Thyroid gland (tissue), 4 donors: Measurements from ENCODE around the gene SYNE3. TPM values are rescaled to one million over a fixed set of nuclear protein-coding genes. Genes with fewer than 3 reads are reported as not detected.
A peak's percentile ranks its signal among the peaks of the same experiment; 100 is the strongest.

Experiments used
- DNase-seq, 2 donors: peaks; one replicate each; pipeline ENCODE4 v3.0.0-alpha.2; 2019
- H3K27ac ChIP-seq, 3 donors: fragments of 200-600 bp; sonication (generic); 1 replicate in 2 of 3; 2 replicates in 1 of 3; pipeline ENCODE4 v1.5.1; 2016 to 2019; ENCODE audit warnings: mild to moderate bottlenecking in 1 of 3, moderate library complexity in 1 of 3
- H3K27me3 ChIP-seq: fragments of 200-600 bp; sonication (generic); one replicate; pipeline ENCODE4 v1.5.1; 2019
- H3K36me3 ChIP-seq, 2 donors: fragments of 200-600 bp; sonication (generic); one replicate each; pipeline ENCODE4 v1.5.1; 2016 to 2019
- H3K4me1 ChIP-seq, 2 donors: fragments of 200-600 bp; sonication (generic); one replicate each; pipeline ENCODE4 v1.5.1; 2017 to 2019
- H3K4me3 ChIP-seq, 3 donors: fragments of 200-600 bp; sonication (generic); replicated peaks in 1 of 3; 1 replicate in 2 of 3; 2 replicates in 1 of 3; pipeline ENCODE4 v1.5.1; 2016; ENCODE audit warnings: mild to moderate bottlenecking in 1 of 3
- H3K9me3 ChIP-seq: fragments of 200-600 bp; sonication (generic); one replicate; pipeline ENCODE4 v1.5.1; 2017
- CTCF ChIP-seq, 6 experiments: fragments of 200-600 bp in 3 of 6; fragments of 450-650 bp in 3 of 6; sonication (generic) in 3 of 6; IDR thresholded peaks; one replicate each; pipeline ENCODE4 v1.5.1; 2016 to 2019; ENCODE audit warnings: antibody characterized with exemption in 6 of 6, mild to moderate bottlenecking in 2 of 6, inconsistent platforms in 1 of 6, moderate library complexity in 1 of 6
- POLR2A ChIP-seq, 2 donors: fragments of 450-650 bp; IDR thresholded peaks; one replicate each; pipeline ENCODE4 v1.6.1; 2017; ENCODE audit warnings: antibody characterized with exemption in 2 of 2, mild to moderate bottlenecking in 2 of 2, moderate library complexity in 1 of 2
- WGBS, 2 donors: methylation state at CpG; one replicate each; pipeline ENCODE4 v1.1.5; 2017; 5-methylcytosine and 5-hydroxymethylcytosine counted together
- intact Hi-C: fragments of 100-400 bp; cut with DNase I; formaldehyde crosslinking; loops from one replicate; pipeline ENCODE4 v1.15.1; 2023
- total RNA-seq, 4 donors: library from RNA; depleted of rRNA; stranded (reverse); fragments of >200 nt; gene quantifications; one replicate each; pipeline ENCODE4 v1.2.3, GENCODE V29; 2016

The SYNE3 gene
- total RNA-seq, 4 donors from 2014 or later, result 9.7 to 21.9 (median 17.6) TPM

- TF ChIP-seq CTCF (IDR thresholded peaks at IDR 0.05) (no peak), POLR2A (IDR thresholded peaks at IDR 0.05) (no peak)
- Histone ChIP-seq H3K9me3 (no peaks in the 10 kb centered on the region), H3K4me1 (peaks cover 26 to 44% of the 10 kb centered on the region in 2 donors), H3K4me3 (peak overlapping the region; percentile 47 to 83 (median 74)), H3K27ac (peak overlapping the region in 2 of 3 donors; percentile 20 to 74), H3K36me3 (no peaks in the 10 kb centered on the region), H3K27me3 (no peaks in the 10 kb centered on the region)
- no peak for DNase-seq
- intact Hi-C loops, result loop anchor here (5.0 kb wide), 1 partner anchor 92 kb away; no protein-coding TSS in a partner anchor
- 0 to 1% methylated on average over 18 of the region's 18 CpGs for WGBS, 2 donors
Observed at GRCh38 chr14:95533822-95534221, 17.4 kb upstream of the SYNE3 start.

DNA sequence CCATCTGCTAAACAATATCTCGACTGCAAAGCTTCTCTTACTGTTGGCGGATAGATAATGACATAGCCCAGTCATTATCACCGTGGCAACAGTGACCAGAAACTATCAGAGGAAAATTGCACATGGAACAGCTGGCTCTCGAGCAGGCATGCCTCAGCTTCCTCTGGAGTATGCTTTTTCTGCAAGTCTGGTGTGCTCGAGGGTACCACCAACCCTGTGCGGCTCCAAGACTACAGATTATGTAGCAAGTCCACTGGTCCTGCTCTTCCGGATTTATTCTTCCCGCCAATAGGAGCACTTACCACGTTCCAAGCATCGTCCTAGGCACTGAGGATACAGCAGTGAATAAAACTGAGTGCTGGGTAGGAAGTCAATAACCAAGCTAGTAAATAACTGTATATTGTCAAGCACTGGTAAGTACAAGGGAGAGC lies 17.0 kb upstream of the SYNE3 start:
- Histone ChIP-seq H3K27me3 (no peaks in the 10 kb centered on the region), H3K9me3 (no peaks in the 10 kb centered on the region), H3K27ac (no peak overlapping the region), H3K4me1 (peaks cover 26 to 44% of the 10 kb centered on the region in 2 donors), H3K36me3 (no peaks in the 10 kb centered on the region), H3K4me3 (peak overlapping the region; percentile 47 to 83 (median 74))
- DNase-seq, result no peak
- intact Hi-C loops, result loop anchor here (5.0 kb wide), 1 partner anchor 91 kb away; no protein-coding TSS in a partner anchor
- 7 to 16% methylated on average over 10 of the region's 10 CpGs for WGBS, 2 donors
- TF ChIP-seq CTCF (IDR thresholded peaks at IDR 0.05), result no peak

DNA sequence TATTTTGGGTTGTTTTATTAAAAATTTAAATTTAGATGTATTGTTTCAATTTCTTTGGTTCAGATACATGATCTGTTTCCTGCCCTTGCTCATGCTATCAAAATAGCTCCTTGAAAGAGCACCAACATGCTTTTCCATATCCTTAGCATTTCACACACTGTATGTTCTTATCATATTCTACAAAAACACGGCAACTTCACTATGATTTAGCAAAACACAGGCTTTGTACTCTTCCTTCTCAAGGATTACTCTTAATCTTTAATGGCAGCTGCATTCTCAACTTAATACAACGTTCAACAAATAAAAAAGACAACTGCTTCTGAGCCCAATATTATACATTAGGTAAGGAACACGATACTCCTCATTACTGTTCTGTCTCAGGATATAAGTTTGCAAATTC lies 15.5 kb upstream of the SYNE3 start:
- no peaks in the 10 kb centered on the region for H3K36me3 ChIP-seq
- H3K4me1 ChIP-seq, result peaks cover 33 to 37% of the 10 kb centered on the region in 2 donors
- H3K27me3 ChIP-seq, result no peaks in the 10 kb centered on the region
- intact Hi-C loops, result loop anchor here (5.0 kb wide), 1 partner anchor 90 kb away; no protein-coding TSS in a partner anchor
- WGBS, 2 donors, result 54 to 56% methylated on average over 3 of the region's 3 CpGs
- H3K4me3 ChIP-seq, result no peak overlapping the region
- TF ChIP-seq POLR2A (IDR thresholded peaks at IDR 0.05) (no peak), CTCF (IDR thresholded peaks at IDR 0.05) (no peak)
- DNase-seq, result no peak
- no peaks in the 10 kb centered on the region for H3K9me3 ChIP-seq
- no peak overlapping the region for H3K27ac ChIP-seq

DNA sequence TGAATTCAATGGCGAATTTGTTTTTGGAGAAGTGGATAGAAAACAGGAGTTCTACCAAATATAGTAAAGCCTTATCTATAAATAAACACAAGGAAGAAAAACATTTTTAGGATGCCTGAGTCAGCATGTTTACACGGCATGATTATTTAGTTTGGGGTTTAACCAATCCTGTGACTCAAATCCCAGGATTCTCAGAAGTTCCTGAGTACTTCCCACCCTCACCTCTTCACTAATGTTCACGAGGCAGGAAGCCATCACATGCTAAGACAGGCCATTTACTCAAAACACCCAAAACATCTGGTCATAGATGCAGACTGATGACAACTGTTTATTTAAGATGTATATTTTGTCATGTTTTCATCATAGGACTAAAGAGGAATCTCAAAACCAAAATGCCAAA lies 15.0 kb upstream of the SYNE3 start:
- no peak for DNase-seq
- intact Hi-C loops, result loop anchor here (5.0 kb wide), 1 partner anchor 89 kb away; no protein-coding TSS in a partner anchor
- WGBS, 2 donors, result 51 to 59% methylated on average over 3 of the region's 3 CpGs

More for the DNA sequence above, 15.0 kb upstream of the SYNE3 start:
- Histone ChIP-seq H3K27me3 (no peaks in the 10 kb centered on the region), H3K36me3 (no peaks in the 10 kb centered on the region), H3K27ac (no peak overlapping the region), H3K4me1 (peaks cover 33 to 35% of the 10 kb centered on the region in 2 donors), H3K4me3 (no peak overlapping the region), H3K9me3 (no peaks in the 10 kb centered on the region)
- TF ChIP-seq CTCF (IDR thresholded peaks at IDR 0.05), result no peak
